Posterior vena cava (tissue), 2 donors: ENCODE data around the gene LDLRAD4. TPM values are rescaled to one million over a fixed set of nuclear protein-coding genes. Genes with fewer than 3 reads are reported as not detected.

Experiments
- DNase-seq: peaks from one replicate; pipeline ENCODE4 v3.0.0-alpha.2; 2020; ENCODE audit warnings: low spot score
- intact Hi-C, 2 donors: fragments of 100-400 bp; cut with DNase I; formaldehyde crosslinking; loops; one replicate each; pipeline versions ENCODE4 v1.14.1 to v1.14.2; 2022 to 2023
- total RNA-seq, 2 donors: library from RNA; stranded (reverse); fragmentation: NEBNext Ultra II Directional; extraction: Animal tissue kit (Norgen Biotek cat#: 25700); gene quantifications; one replicate each; pipeline ENCODE4 v1.2.1, GENCODE V29; 2021
- donor health status: DM: yes; HTN: yes; CAD: no.
- donor health status: DM: yes; HTN: yes; CAD: no.

LDLRAD4 gene
- total RNA-seq, 2 donors from 2014 or later, result 52.3 to 74.8 TPM

DNA sequence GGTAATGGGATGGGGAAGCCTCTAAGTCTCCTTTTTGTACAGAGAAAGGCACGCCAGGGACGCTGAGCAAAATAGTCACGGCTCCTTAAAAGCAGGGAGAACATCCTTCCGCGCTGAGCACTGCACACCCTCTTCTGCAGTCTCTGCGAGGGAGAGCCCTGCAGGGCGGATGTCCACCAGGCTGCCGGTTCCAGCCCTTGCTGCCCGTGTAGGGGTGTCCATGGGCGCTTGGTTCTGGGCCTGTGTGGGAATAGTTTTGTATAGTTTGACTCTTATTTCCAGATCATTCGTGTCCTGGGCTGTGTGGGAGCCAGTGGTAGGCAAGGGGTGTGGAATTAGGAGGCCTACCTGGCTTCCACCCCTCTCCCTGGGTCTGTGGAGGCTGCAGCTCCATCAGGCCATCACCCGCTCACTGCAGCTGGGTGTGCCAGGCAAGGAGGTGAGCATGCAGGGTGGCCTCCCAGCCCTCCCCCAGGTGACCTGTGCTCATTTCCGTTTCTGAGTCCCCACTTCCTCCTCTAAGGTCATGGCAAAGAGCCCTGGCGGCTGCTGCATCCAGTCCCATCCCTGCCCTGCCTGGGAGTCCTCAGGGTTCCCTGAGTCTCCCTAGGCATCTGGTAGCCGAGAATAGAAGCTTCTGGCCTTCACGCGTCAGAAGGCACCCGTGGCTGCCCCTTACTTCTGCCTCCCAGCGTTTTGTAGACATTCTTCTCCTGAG is 202.6 kb downstream of the LDLRAD4 start:
- intact Hi-C loops, result no loop called here
- DNase-seq, result no peak

DNA sequence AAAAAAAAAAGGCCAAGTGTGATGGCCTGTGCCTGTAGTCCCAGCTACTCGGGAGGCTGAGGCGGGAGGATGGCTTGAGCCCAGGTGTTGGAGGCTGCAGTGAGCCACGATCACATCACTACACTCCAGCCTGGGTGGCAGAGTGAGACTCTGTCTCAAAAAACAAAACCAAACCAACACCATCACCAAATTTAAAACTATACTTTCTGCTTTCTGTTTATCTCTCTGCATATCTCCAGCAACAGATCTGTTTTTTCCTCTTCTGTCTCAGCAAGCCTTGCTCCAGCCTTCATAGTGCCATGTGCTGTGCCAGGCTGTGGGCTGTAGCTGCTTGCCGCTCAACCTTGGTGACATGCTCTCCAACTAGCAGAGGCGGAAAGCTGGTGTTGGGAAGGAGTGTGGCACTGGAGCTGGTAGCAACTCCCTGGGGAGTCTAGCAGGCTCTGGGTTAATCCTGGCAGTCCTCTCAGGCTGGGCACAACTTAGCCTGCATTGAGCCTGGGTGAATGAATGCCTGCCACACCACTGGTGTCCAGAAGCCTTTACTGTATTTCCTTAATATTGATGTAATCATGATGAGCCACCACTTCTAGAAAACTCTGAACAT is 204.1 kb downstream of the LDLRAD4 start:
- no peak for DNase-seq
- intact Hi-C loops, result no loop called here

DNA sequence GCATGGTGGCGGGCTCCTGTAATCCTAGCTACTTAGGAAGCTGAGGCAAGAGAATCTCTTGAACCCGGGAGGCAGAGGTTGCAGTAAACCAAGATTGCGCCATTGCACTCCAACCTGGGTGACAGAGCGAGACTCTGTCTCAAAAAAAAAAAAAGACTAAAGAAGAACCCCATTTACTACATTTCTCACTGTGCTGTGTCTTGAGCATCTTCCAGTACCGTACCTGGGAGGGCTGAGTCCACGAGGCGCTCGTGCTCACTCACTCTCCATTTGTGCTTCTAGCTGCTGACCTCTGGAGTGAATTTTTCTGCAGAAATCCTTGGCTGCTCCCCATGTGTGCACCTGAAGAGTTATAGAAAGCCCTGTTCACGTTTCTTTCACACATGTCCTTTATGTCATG is 204.8 kb downstream of the LDLRAD4 start:
- no peak for DNase-seq
- intact Hi-C loops, result no loop called here

DNA sequence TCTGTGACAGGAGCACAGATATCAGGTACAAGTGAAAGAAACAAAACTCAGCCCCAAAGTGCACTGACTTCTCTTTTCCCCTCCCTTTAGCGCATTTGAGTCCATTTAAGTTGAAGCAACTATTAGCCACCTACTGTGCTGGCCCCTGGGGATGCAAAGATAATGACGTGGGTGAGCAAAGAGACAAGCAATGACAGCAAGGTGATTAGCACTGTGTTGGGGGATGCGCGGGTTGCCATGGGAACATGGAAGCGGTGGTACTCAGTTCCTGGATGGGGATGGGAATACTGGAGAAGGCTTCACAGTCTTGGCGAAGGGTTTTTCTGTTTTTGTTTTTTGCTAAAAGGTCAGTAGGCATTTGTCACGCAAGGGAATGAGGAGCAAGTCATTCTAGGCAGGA is 205.8 kb downstream of the LDLRAD4 start:
- intact Hi-C loops, result no loop called here

DNA sequence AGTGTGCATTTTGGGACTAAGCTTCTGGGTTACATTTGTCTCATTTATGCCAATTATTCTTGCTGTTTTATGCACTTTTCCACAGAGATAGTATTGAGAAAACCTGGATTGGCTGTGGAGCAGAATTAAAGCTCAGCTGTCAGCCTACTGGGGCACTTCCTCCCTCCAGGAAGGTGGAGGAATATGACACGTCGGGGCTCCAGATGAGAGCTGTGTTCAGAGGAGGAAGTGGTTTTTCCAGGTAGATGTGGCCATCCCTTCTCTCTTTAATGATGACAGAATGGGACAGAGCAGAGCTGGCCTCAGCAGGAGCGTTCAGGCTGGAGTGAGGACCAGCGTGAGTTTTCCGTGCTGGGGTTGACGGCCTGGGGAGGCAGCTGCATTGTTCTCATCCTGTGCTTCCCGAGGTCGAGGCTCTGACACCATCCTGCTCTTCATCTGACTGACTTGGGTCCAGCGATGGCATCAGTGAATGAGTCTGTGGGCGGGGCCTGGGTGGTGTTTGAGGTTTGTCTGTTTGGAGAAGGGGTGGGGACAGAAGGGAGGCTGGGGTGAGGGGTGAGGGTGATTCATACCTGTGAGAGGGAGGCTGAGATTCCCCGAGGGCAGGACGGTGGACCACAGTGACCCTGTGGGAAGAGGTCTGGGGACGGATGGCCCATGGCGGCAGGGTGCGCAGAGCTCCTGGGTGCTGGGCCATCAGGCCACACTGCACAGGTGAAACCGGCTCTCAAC is 207.0 kb downstream of the LDLRAD4 start:
- intact Hi-C loops, result no loop called here
- no peak for DNase-seq

More for the DNA sequence above, 205.8 kb downstream of the LDLRAD4 start:
- DNase-seq, result no peak

DNA sequence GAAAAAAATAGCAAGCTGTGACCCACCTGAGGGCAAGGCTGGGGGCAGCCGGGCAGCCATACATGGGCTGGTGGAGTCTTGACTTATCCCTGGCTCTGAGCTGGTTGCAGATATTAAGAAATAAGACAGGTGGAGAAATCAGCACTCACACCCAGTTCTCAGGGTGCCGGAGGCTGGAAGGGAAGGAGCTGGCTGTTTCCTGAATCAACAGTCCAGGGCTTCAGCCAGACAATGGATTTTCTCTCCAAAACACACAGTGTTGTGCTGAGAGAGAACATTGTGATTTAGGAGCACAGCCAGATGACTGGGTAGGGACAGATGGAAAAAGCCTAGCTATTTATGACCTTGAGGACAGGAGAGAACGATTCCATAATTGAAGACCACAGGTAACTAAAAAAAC is 208.8 kb downstream of the LDLRAD4 start:
- intact Hi-C loops, result no loop called here

DNA sequence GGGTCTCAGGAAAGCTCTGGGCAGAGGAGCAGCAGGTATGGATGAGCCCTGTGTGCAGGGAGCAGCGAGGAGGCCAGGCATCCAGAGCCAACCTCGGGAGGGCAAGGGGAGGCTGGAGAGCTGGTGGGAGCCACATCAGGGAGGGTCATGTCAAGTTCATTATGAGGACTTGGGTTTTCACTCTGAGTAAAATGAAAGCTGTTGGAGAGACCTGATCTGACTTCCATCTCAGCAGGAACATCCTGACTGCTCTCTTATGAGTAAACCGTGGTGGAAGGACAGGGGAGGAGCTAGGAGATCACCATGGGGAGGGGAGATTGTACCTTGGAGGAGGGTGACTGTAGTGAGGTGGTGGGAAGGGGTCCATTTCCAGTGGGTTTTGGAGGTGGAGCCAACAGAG is 209.8 kb downstream of the LDLRAD4 start:
- no peak for DNase-seq
- intact Hi-C loops, result no loop called here

More for the DNA sequence above, 208.8 kb downstream of the LDLRAD4 start:
- DNase-seq, result no peak

DNA sequence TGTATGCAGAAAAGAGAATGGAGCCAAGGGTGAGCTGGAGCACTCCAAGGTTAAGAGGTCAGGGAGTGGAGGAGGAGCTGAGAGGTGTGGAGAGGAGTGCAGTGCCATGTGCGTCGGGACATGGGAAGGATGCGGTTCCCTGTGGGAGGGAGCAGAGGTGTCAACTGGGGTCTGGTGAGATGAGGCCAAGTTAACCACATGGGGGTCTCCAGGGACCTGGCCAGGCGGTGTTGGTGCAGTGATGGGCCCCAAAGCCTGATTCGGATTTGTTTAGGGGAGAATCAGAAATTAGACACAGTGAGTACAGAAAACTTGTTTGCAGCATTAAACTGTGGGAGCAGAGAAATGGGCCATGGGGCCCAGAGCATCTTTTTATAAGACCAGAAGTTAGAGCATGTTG is 210.5 kb downstream of the LDLRAD4 start:
- no peak for DNase-seq
- intact Hi-C loops, result no loop called here

DNA sequence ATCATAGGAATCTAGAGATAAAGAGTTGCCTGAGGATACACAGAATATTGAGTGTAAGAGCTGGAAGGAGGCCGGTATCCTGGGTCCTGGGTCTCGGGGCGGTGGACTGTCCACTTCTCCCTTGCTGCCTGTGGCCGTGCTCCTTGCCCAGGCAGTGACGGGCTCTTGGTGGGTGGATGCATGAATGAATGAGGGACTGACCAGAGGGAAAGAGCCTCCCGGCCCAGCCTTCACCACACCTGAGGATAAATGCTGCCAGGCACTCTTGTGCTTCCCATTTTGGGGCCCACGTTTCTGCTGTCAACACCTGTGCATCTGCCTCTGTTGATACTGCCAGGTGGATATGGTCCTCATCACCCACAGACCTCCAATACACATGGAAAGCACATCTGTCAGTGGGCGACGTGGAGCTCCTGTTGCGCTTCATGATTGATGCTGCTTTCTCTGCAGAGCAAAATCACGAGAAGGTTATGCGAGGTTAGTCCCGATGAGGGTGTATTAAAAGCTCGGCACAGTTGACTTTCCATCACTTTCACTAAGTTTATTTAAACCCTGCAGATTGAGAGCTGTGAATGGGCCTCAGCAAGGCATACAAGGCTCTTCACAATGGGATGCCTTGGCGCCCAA is 211.4 kb downstream of the LDLRAD4 start:
- no peak for DNase-seq
- intact Hi-C loops, result loop anchor here in 1 of 2 donors (10.0 kb wide), 1 partner anchor 185 kb away; no protein-coding TSS in a partner anchor

DNA sequence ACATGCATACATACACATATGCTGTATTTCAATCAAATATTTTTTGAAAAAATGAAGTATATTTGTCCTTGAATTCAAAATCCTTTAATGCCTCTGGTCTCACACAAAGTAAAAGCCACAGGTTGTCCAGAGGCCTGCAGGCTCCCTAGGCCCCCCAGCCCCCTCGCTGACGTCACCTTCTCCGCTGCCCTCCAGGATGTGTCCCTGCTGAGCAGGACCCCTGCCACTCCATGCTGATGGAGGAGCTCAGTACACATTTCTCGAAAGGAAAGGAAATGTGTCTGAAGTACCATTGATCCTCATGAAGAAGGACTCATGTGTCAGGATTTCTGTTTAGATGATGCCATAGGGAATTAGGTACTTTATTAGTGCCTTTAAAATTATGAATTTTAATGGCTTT is 212.1 kb downstream of the LDLRAD4 start:
- intact Hi-C loops, result loop anchor here in 1 of 2 donors (10.0 kb wide), 1 partner anchor 184 kb away; no protein-coding TSS in a partner anchor

DNA sequence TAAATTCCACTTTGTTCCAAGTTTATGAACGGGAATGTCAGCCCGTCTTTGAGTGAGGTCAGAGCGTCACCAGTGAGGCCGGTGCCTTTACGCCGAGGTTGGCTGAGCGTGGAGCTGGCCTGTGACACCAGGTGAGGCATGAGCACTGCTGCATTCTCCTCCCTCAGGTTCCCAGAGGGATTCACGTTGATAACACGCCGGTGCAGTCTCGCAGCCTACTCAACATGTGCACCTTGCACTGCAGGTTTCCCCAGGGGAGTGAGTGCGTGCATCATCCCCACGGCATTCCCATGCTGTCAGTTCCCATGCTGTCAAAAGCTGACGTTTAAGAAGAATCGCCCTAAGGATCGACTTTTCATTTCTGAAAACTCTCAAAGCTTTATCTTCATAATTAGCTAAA is 213.3 kb downstream of the LDLRAD4 start:
- intact Hi-C loops, result loop anchor here in 1 of 2 donors (10.0 kb wide), 1 partner anchor 183 kb away; no protein-coding TSS in a partner anchor

More for the DNA sequence above, 212.1 kb downstream of the LDLRAD4 start:
- DNase-seq, result no peak

DNA sequence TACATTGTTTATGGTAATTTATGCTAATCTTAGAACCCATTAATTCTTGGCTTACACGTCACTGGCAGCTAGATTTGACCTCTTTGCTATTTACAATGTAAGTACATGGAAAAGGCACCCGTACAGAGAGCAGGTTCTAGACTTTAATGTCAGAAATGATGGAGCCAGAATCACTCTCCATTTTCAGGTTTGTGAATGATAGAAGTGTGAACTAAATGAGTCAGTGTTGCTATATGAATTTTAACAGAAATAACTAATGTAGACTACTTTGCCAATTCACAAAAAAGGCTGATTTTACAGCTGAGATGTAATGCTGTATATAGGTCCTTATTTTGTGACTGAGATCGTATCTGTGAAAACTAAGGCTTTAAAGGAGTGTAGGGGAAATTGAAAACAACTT is 214.6 kb downstream of the LDLRAD4 start:
- no peak for DNase-seq
- intact Hi-C loops, result loop anchor here in 1 of 2 donors (10.0 kb wide), 1 partner anchor 182 kb away; no protein-coding TSS in a partner anchor

More for the DNA sequence above, 213.3 kb downstream of the LDLRAD4 start:
- no peak for DNase-seq

DNA sequence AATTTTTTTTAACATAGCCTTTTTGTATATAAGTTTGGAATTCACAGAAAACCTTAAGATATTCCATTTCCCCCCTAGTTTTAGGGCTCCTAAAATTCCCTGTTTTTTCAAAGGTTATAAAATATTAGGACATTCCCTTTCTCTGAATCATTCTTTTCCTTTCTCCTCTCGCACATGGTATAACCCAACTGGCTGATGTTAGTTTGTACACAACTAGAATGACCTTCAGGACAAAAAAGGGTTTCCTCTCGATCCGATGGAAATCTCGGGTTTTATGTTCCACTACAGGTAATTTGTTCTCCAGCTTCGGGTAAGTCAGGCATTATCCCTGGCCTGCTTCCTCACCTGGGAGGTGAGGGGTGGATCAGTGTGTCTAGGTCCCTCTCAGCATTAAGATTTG is 215.1 kb downstream of the LDLRAD4 start:
- intact Hi-C loops, result loop anchor here in 1 of 2 donors (10.0 kb wide), 1 partner anchor 181 kb away; no protein-coding TSS in a partner anchor
- no peak for DNase-seq

DNA sequence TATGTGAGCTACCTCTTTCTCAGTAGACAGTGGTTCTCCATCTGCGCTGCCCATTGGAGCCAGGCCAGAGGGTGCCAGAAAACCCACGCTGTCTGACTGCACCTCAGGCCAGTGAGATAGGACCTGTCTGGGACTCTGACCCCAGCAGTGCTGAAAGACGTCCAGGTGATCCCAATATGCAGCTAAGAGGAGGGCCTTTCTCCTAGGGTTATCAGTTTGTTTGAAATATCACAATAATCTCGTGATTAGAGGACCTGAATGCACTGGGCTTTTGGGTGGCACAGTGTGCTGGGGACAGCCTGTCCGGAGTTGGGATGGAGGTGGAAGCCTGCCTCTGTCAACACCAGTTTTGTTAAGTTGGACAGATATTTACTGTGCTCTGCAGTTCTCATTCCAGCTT is 216.3 kb downstream of the LDLRAD4 start:
- intact Hi-C loops, result loop anchor here in 1 of 2 donors (10.0 kb wide), 1 partner anchor 180 kb away; no protein-coding TSS in a partner anchor
- no peak for DNase-seq

DNA sequence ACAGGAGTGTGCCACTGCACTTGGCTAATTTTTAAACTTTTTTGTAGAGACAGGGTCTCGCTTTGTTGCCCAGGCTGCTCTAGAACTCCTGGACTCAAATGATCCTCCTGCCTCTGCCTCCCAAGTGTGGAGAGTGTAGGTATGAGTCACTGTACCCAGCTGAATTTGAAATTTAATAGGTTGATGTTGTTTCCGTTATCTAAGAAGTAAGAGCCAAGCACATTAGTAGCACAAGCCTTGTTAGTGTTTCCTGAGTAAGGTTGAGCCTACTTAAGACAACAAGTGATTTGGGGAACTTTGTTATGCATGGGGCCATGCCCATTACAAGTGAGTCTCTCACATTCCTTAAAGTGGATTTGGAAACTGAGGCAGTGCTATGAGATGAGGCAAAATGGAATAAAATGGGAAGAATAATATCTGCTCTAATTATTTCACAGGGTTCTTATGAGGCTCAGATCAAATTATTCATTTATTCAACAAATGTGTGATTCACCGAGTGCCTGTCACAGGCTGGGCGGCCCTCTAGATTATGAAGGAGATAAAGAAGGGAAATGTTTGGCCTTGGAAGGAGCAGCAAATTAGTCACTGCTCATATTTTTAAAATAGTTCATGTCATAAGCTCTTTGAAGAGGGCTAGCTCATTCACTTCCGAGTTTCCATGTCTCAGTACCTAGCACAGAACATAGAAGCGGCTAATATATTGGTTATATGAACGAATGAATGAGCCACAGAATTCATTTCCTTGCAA is 217.2 kb downstream of the LDLRAD4 start:
- intact Hi-C loops, result loop anchor here in 1 of 2 donors (10.0 kb wide), 1 partner anchor 179 kb away; no protein-coding TSS in a partner anchor
- DNase-seq, result no peak

DNA sequence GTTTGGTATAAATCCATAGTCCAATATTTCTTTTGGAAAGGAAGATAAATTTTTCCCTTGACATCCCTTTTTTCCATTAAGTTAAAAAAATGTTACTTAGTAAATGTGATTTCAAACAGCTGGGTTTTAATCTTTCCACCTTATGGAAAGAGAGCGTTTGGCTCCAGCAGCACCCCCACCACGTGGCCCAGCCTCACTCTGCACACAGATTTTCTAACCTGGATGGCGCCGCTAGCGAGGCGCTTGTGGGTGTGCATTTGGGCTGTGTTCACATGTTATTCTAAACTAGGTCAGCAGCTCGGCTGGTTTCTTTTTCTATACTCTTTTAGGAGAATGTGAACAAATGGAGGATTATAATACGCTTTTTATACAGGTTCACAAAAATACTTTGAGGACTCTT is 218.0 kb downstream of the LDLRAD4 start:
- no peak for DNase-seq
- intact Hi-C loops, result loop anchor here in 1 of 2 donors (10.0 kb wide), 1 partner anchor 178 kb away; no protein-coding TSS in a partner anchor

DNA sequence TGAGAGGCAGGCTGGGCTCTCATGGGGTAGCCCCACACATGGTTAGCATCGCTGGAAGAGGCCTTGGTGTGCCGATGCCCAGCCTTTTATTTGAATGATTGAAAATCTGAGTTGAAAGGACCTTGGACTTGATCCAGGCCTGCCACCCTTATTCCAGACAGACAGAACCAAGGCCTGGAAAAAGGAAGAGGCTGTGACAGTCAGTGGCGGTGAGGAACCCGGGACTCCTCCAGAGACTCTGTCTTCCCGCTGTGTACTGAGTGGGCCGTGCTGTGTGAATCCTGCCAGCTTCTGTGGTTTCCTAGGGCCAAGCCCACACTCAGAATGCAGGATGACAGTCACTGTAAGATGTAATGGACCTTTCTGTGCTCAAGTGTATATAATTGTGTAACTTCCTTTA is 218.5 kb downstream of the LDLRAD4 start:
- DNase-seq, result no peak
- intact Hi-C loops, result loop anchor here in 1 of 2 donors (10.0 kb wide), 1 partner anchor 178 kb away; no protein-coding TSS in a partner anchor

DNA sequence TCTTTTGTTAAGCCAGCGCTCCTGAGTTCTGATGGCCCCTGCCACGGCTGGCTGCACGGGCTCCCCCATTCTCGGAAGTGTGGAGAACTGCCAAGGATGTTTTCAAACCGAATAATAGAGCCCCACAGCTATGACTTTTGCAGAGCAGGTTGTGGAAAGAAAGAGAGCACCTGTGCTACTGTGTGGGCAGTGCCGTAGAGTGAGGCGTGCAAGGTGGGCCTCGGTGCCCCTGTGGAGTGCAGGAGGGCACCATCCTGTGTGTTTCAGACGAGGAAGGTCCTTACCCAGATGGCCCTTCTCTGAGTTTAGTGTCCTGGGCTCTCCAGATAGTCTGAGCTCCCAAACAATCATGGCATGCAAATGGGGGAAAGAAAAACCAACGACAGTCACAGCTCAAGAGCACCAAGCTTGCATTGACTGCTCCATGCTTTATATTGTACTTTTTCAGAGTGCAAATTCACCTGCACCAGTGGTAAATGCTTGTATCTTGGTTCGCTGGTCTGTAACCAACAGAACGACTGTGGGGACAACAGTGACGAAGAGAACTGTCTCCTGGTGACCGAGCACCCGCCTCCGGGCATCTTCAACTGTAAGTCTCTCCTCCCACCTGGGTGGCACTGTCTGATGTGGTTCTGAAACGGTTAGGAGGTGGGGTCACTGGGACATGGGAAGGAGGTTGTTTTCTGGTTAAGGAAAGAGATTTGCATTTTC is 219.4 kb downstream of the LDLRAD4 start:
- intact Hi-C loops, result loop anchor here in 1 of 2 donors (10.0 kb wide), 1 partner anchor 177 kb away; no protein-coding TSS in a partner anchor

More for the DNA sequence above, 219.4 kb downstream of the LDLRAD4 start:
- DNase-seq, result no peak
